ENCODE results near the gene CACNG1. TPM values are rescaled to one million over a fixed set of nuclear protein-coding genes. Genes with fewer than 3 reads are reported as not detected.
"Not testable (repeated sequence)": the region's sequence is repeated elsewhere in the genome, so short reads cannot be mapped to it uniquely, and the experiment has no call there.

The CACNG1 gene
- total RNA-seq, 1 donor from 2014 or later = not detected

DNA sequence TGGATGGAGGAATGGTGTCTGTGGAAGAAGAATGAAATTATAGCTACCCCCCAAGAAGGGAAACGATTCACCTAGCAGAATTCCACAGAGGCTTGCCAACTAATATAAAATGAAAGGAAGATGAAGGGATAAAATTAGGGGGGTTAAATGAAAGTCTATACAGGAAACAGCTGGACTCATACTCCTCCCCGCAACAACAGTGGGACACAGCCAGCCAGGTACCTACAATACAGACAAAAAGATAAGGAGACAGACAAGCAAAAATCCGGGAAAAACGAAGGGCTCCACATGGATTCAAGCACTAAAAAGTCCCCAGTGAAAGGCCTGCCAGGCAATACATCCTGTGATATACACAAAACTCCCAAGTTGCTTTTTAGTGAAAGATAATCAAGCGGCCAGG, 47.9 kb downstream of the CACNG1 start:
- H3K36me3 Mint-ChIP-seq (ENCODE audit: low read depth) = peaks cover 38% of the 10 kb centered on the region
- H3K4me3 Mint-ChIP-seq = no peak overlapping the region
- intact Hi-C loops (cut with micrococcal nuclease) = no loop called here
- no peaks in the 10 kb centered on the region for H3K27me3 Mint-ChIP-seq
- peaks cover 3% of the 10 kb centered on the region for H3K9me3 Mint-ChIP-seq
- no peak for DNase-seq
- peaks cover 26% of the 10 kb centered on the region for H3K4me1 Mint-ChIP-seq
- H3K27ac Mint-ChIP-seq = no peak overlapping the region

DNA sequence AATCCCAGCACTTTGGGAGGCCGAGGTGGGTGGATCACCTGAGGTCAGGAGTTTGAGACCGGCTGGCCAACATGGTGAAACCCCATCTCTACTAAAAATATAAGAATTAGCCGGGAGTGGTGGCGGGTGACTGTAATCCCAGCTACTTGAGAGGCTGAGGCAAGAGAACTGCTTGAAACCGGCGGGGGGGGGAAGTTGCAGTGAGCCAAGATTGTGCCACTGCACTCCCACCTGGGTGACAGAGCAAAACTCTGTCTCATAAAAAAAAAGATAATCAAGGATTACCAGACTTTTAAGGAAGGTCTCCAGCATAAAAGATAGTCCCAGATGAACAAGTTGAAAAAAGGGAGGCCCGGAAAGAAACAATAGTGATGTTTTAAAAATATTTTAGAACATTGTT, 48.4 kb downstream of the CACNG1 start:
- Mint-ChIP-seq H3K36me3 (ENCODE audit: low read depth) (peaks cover 37% of the 10 kb centered on the region), H3K4me1 (peaks cover 26% of the 10 kb centered on the region)
- H3K4me3 Mint-ChIP-seq; intact Hi-C loops (cut with micrococcal nuclease); H3K27ac Mint-ChIP-seq; DNase-seq; H3K27me3 Mint-ChIP-seq; H3K9me3 Mint-ChIP-seq: not testable (repeated sequence)

DNA sequence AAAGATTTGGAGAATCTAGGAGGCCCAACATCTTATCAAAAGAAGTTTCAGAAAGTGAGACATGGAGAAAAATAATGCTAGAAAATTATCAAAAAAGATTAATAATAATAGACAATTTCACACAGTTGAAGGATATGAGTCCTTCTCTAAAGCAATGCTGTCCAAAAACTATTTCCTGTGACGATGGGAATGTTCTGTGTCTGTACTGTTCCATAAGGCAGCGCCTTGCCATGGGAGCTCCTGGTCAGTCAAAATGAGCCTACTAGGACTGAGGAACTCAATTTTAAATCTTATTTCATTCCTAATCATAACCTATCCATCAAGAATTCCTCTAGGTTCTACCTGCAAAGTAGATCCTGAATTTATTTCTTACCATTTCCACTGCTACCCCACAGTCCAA, 49.0 kb downstream of the CACNG1 start:
- no peaks in the 10 kb centered on the region for H3K27me3 Mint-ChIP-seq
- no peak for DNase-seq
- no peak overlapping the region for H3K4me3 Mint-ChIP-seq
- peaks cover 37% of the 10 kb centered on the region for H3K36me3 Mint-ChIP-seq (ENCODE audit: low read depth)
- peaks cover 3% of the 10 kb centered on the region for H3K9me3 Mint-ChIP-seq
- no peak overlapping the region for H3K27ac Mint-ChIP-seq
- peaks cover 29% of the 10 kb centered on the region for H3K4me1 Mint-ChIP-seq
- intact Hi-C loops (cut with micrococcal nuclease) = no loop called here

DNA sequence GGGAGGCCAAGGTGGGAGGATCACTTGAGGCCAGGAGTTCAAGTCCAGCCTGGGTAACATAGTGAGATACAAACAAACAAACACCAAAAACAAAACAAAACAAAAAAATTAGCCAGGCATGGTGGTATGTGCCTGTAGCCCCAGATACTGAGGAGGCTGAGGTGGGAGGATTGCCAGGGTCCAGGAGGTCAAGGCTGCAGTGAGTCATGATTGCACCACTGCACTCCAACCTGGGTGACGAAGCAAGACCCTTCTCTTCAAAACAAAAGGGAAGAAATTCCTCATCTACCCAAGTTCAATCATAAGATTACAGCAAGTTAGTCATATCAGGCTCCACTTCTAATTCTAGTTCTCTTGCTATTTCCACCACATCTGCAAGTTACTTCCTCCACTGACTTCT, 50.9 kb downstream of the CACNG1 start:
- DNase-seq; H3K27me3 Mint-ChIP-seq; H3K4me3 Mint-ChIP-seq; H3K27ac Mint-ChIP-seq; intact Hi-C loops (cut with micrococcal nuclease); H3K9me3 Mint-ChIP-seq: not testable (repeated sequence)
- peaks cover 34% of the 10 kb centered on the region for H3K36me3 Mint-ChIP-seq (ENCODE audit: low read depth)
- H3K4me1 Mint-ChIP-seq = peaks cover 26% of the 10 kb centered on the region

DNA sequence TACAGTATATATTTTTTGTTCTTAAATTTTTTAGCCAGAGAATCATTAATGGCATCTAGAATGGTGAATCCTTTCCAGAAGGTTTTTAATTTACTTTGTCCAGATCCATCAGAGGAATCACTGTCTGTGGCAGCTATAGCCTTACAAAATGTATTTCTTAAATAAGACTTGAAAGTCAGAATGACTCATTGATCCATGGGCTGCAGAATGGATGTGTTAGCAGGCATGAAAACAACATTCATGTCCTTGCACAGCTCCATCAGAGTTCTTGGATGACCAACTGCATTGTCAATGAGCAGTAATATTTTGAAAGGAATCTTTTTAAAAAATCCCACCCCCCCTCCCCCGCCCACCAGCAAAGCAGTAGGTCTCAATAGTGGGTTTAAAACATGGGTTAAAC, 51.4 kb downstream of the CACNG1 start:
- no peak for DNase-seq
- Mint-ChIP-seq H3K27ac (no peak overlapping the region), H3K27me3 (no peaks in the 10 kb centered on the region), H3K4me3 (no peak overlapping the region), H3K9me3 (peaks cover 3% of the 10 kb centered on the region), H3K4me1 (peaks cover 23% of the 10 kb centered on the region), H3K36me3 (ENCODE audit: low read depth) (peaks cover 33% of the 10 kb centered on the region)
- intact Hi-C loops (cut with micrococcal nuclease) = no loop called here

DNA sequence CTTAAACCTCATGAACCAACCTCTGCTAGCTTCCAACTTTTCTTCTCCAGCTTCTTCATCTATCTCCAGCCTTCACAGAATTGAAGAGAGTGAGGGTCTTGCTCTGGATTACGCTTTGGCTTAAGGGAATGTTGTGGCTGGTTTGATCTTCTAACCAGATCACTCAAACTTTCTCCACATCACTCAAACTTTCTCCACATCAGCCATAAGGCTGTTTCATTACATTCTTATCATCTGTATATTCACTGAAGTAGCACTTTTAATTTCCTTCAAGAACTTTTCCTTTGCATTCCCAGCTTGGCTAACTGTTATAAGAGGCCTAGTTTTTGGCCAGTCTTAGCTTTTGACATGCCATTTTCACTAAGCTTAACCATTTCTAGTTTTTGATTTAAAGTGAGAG, 52.3 kb downstream of the CACNG1 start:
- no peak overlapping the region for H3K27ac Mint-ChIP-seq
- H3K27me3 Mint-ChIP-seq = no peaks in the 10 kb centered on the region
- no peak overlapping the region for H3K4me3 Mint-ChIP-seq
- H3K36me3 Mint-ChIP-seq (ENCODE audit: low read depth) = peaks cover 34% of the 10 kb centered on the region
- peaks cover 23% of the 10 kb centered on the region for H3K4me1 Mint-ChIP-seq
- DNase-seq = no peak
- intact Hi-C loops (cut with micrococcal nuclease) = no loop called here
- peaks cover 3% of the 10 kb centered on the region for H3K9me3 Mint-ChIP-seq

DNA sequence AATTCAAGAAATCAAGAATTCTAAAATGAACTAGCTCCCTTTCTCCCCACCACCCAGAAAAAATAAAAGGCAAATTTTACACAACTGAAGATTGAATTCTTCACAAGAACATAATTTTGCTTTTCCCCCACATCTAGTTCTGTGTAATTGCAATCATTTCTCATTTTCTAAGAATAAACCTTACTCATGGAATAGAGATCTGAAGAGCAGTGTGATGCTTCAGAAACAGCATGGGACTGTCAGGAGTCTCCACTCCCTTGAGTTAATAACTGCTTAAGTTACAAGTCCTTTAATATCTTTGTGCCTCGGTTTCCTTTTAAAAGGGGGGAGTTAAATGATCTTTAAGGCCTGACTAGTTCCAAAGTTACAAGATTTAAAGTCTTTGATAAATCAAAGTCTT, 53.7 kb downstream of the CACNG1 start:
- Mint-ChIP-seq H3K4me3 (no peak overlapping the region), H3K27ac (no peak overlapping the region), H3K4me1 (peaks cover 24% of the 10 kb centered on the region), H3K27me3 (no peaks in the 10 kb centered on the region), H3K9me3 (peaks cover 3% of the 10 kb centered on the region), H3K36me3 (ENCODE audit: low read depth) (peaks cover 38% of the 10 kb centered on the region)
- DNase-seq = no peak
- intact Hi-C loops (cut with micrococcal nuclease) = no loop called here

DNA sequence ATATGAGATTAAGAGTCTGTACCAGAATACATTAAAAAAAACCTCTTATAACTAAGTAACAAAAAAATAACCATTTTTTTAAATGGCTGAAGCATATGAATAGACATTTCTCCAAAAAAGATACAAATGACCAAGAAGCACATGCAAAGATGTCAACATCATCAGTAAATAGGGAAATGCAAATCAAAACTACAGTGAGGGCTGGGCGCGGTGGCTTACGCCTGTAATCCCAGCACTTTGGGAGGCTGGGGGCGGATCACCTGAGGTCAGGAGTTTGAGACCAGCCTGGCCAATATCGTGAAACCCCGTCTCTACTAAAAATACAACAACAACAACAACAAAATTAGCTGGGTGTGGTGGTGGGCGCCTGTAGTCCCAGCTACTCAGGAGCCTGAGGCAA, 60.3 kb downstream of the CACNG1 start:
- H3K9me3 Mint-ChIP-seq; H3K4me3 Mint-ChIP-seq; H3K27me3 Mint-ChIP-seq; intact Hi-C loops (cut with micrococcal nuclease); H3K27ac Mint-ChIP-seq; DNase-seq: not testable (repeated sequence)
- Mint-ChIP-seq H3K36me3 (ENCODE audit: low read depth) (peaks cover 55% of the 10 kb centered on the region), H3K4me1 (peaks cover 18% of the 10 kb centered on the region)

DNA sequence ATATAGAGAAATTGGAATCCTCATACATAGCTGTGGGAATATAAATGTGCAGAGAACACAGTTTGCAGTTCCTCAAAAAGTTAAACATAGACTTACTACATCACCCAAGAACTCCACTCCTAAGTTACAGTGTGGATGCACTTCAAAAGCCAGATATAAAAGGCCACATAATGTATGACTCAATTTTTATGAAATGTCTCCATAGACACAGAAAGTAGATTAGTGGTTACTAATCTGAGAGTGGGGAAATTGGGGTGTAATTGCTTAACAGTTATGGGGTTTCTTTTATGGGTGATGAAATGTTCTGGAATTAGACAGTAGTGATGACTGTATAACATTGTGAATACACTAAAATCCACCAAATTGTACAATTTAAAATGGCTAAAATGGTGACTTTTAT, 60.9 kb downstream of the CACNG1 start:
- intact Hi-C loops (cut with micrococcal nuclease) = no loop called here
- H3K9me3 Mint-ChIP-seq = peaks cover 4% of the 10 kb centered on the region
- no peak overlapping the region for H3K4me3 Mint-ChIP-seq
- no peak overlapping the region for H3K27ac Mint-ChIP-seq
- H3K4me1 Mint-ChIP-seq = peaks cover 18% of the 10 kb centered on the region
- H3K36me3 Mint-ChIP-seq (ENCODE audit: low read depth) = peaks cover 53% of the 10 kb centered on the region
- H3K27me3 Mint-ChIP-seq = no peaks in the 10 kb centered on the region
- no peak for DNase-seq

Other genes starting within 250 kb of the CACNG1 start
- gene CACNG5, start 209.4 kb upstream of the CACNG1 start, total RNA-seq = not detected in 2 replicates
- not detected in 2 replicates for gene CACNG4, start 79.8 kb upstream of the CACNG1 start, total RNA-seq
- 73.5 and 74.7 TPM in 2 replicates for gene HELZ, start 200.6 kb downstream of the CACNG1 start, total RNA-seq